HL-60 (cell line): ENCODE results near the gene CCM2.

Experiments
- DNase-seq, 2 experiments: peaks; one replicate each; pipeline ENCODE4 v3.0.0-alpha.2; 2010 to 2020; ENCODE audit warnings: low read depth in 1 of 2, low spot score in 1 of 2
- H3K27ac ChIP-seq: fragments of 250-450 bp; sonication (Bioruptor Pico); replicated peaks from 2 replicates; pipeline ENCODE4 v1.5.1; 2020; ENCODE audit warnings: mild to moderate bottlenecking, moderate library complexity
- H3K27me3 ChIP-seq: fragments of 250-450 bp; sonication (Bioruptor Pico); 2 replicates; pipeline ENCODE4 v1.5.1; 2021; ENCODE audit warnings: mild to moderate bottlenecking, moderate library complexity; ENCODE audit not compliant: insufficient read depth, poor library complexity, severe bottlenecking
- H3K4me3 ChIP-seq: replicated peaks from 2 replicates; pipeline ENCODE4 v1.5.1; 2011; ENCODE audit warnings: mild to moderate bottlenecking, control low read depth, low read length; ENCODE audit not compliant: insufficient read depth
- GABPA ChIP-seq: IDR thresholded peaks from 2 replicates; pipeline ENCODE4 v1.6.1; 2012; ENCODE audit warnings: low read depth
- POLR2AphosphoS5 ChIP-seq: IDR thresholded peaks from 2 replicates; pipeline ENCODE4 v1.6.1; 2012; ENCODE audit warnings: low read depth
- SPI1 ChIP-seq: IDR thresholded peaks from 2 replicates; pipeline ENCODE4 v1.6.1; 2012; ENCODE audit warnings: low read depth, mild to moderate bottlenecking, borderline replicate concordance
- TF ChIP-seq, protein P1 (sequence below): IDR thresholded peaks from one replicate; pipeline ENCODE4 v1.5.1; 2011; ENCODE audit warnings: low read length, control low read depth, inconsistent platforms; ENCODE audit not compliant: insufficient read depth
- TF ChIP-seq, protein P2 (sequence below): IDR thresholded peaks from 2 replicates; pipeline ENCODE4 v1.6.1; 2012; ENCODE audit warnings: low read depth; ENCODE audit not compliant: insufficient replicate concordance

CCM2 gene

DNA sequence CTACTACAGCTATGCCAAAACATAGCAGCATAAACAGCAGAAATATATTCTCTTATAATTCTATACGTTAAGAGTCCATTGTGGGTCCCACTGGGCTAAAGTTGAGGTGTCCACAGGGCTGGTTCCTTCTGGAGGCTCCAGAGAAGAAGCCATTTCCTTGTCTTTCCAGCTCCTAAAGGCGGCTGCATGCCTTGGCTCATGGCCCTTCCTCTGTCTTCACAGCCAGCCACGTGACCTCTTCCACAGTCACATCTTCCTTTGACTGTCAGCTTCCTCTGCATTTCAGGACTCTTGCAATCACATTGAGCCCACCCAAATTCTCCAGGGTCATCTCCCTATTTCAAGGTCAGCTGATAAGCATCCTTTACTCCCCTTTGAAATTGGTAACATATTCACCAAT is 71.5 kb downstream of the CCM2 start:
- Histone ChIP-seq H3K27me3 (no peaks in the 10 kb centered on the region), H3K27ac (peak overlapping the region; percentile 4; the same call in 1 of the 2 replicates), H3K4me3 (no peak overlapping the region)
- TF ChIP-seq, protein P1, sequence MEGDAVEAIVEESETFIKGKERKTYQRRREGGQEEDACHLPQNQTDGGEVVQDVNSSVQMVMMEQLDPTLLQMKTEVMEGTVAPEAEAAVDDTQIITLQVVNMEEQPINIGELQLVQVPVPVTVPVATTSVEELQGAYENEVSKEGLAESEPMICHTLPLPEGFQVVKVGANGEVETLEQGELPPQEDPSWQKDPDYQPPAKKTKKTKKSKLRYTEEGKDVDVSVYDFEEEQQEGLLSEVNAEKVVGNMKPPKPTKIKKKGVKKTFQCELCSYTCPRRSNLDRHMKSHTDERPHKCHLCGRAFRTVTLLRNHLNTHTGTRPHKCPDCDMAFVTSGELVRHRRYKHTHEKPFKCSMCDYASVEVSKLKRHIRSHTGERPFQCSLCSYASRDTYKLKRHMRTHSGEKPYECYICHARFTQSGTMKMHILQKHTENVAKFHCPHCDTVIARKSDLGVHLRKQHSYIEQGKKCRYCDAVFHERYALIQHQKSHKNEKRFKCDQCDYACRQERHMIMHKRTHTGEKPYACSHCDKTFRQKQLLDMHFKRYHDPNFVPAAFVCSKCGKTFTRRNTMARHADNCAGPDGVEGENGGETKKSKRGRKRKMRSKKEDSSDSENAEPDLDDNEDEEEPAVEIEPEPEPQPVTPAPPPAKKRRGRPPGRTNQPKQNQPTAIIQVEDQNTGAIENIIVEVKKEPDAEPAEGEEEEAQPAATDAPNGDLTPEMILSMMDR, result no peak
- no peak for TF ChIP-seq GABPA
- TF ChIP-seq, protein P2, sequence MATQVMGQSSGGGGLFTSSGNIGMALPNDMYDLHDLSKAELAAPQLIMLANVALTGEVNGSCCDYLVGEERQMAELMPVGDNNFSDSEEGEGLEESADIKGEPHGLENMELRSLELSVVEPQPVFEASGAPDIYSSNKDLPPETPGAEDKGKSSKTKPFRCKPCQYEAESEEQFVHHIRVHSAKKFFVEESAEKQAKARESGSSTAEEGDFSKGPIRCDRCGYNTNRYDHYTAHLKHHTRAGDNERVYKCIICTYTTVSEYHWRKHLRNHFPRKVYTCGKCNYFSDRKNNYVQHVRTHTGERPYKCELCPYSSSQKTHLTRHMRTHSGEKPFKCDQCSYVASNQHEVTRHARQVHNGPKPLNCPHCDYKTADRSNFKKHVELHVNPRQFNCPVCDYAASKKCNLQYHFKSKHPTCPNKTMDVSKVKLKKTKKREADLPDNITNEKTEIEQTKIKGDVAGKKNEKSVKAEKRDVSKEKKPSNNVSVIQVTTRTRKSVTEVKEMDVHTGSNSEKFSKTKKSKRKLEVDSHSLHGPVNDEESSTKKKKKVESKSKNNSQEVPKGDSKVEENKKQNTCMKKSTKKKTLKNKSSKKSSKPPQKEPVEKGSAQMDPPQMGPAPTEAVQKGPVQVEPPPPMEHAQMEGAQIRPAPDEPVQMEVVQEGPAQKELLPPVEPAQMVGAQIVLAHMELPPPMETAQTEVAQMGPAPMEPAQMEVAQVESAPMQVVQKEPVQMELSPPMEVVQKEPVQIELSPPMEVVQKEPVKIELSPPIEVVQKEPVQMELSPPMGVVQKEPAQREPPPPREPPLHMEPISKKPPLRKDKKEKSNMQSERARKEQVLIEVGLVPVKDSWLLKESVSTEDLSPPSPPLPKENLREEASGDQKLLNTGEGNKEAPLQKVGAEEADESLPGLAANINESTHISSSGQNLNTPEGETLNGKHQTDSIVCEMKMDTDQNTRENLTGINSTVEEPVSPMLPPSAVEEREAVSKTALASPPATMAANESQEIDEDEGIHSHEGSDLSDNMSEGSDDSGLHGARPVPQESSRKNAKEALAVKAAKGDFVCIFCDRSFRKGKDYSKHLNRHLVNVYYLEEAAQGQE, result no peak
- TF ChIP-seq SPI1, result no peak
- TF ChIP-seq POLR2AphosphoS5, result no peak
- peak in 1 of 2 experiments; percentile 54 for DNase-seq

- TF ChIP-seq, protein P1, result no peak
- no peak for TF ChIP-seq GABPA
- no peak for TF ChIP-seq POLR2AphosphoS5
- TF ChIP-seq SPI1, result no peak
- TF ChIP-seq, protein P2, result no peak
- Histone ChIP-seq H3K27me3 (no peaks in the 10 kb centered on the region), H3K4me3 (no peak overlapping the region), H3K27ac (peak overlapping the region; percentile 4)
- peak; percentile 35 to 70 for DNase-seq
Observed at GRCh38 chr7:45072131-45073030, 72.4 kb downstream of the CCM2 start.

DNA sequence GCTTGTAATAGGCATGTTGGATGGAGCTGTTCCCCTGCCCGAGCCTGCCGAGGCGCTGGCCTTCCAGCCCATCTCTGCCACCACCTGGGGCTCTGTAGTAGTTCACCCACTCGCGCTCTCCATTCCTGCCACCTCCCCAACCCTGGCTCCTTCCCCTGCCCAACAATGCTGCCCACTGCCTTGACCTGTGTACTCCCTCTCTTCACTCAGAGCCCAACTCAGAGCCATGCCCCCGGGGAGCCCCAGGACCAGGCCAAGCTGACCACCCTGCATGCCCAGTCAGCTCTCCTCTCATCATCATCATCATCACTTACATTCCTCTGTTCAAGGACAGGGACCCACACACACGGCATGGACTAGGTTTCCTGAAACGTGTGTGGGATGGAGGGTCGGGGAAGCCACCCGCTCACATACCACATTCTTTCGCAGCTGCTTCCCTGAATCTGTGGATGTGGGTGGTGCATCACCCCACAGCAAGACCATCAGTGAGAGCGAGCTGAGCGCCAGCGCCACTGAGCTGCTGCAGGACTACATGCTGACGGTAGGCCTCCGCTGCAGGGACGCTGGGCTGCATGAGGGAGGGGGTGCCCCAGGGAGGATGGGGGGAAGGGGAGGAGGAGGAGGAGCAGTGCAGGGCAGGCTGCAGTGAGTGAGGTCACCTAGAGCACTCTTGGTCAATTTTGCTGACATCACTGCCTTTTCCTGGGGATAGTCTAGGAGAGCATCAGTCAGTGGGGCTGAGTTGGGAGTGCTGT is 73.2 kb downstream of the CCM2 start:
- TF ChIP-seq GABPA (no peak), SPI1 (no peak), POLR2AphosphoS5 (peak; percentile 8; the same call in 1 of the 2 replicates)
- TF ChIP-seq, protein P1, result no peak
- DNase-seq, result no peak
- no peaks in the 10 kb centered on the region for H3K27me3 ChIP-seq
- H3K27ac ChIP-seq, result no peak overlapping the region
- no peak overlapping the region for H3K4me3 ChIP-seq
